GM23338 (cell line): ENCODE results near the gene TMSB4X. TPM values are rescaled to one million over a fixed set of nuclear protein-coding genes. Genes with fewer than 3 reads are reported as not detected.

Experiments
- ATAC-seq: fragments of 200-7000 bp; cut with Tn5 transposase; 3 replicates; pipeline ENCODE4 v1.9.1; 2020
- DNase-seq: peaks from one replicate; pipeline ENCODE4 v3.0.0-alpha.2; 2015; ENCODE audit warnings: low spot score
- H2AFZ ChIP-seq: fragments of 200-600 bp; sonication (generic); 2 replicates; pipeline ENCODE4 v1.8.0; 2016; ENCODE audit warnings: antibody characterized with exemption, mild to moderate bottlenecking, moderate library complexity
- H3F3A ChIP-seq: fragments of 200-600 bp; sonication (generic); replicated peaks from 2 replicates; pipeline ENCODE4 v1.8.0; 2017; ENCODE audit warnings: antibody characterized with exemption, mixed run types, low read depth
- H3K27ac ChIP-seq: fragments of 200-600 bp; sonication (generic); 2 replicates; pipeline ENCODE4 v1.6.1; 2016; ENCODE audit warnings: low read depth
- H3K27me3 ChIP-seq: fragments of 200-600 bp; sonication (generic); 2 replicates; pipeline ENCODE4 v1.8.0; 2016; ENCODE audit warnings: mild to moderate bottlenecking, mixed run types, moderate library complexity; ENCODE audit not compliant: insufficient read depth
- H3K36me3 ChIP-seq: fragments of 200-600 bp; sonication (generic); 2 replicates; pipeline ENCODE4 v1.8.0; 2016; ENCODE audit warnings: mild to moderate bottlenecking; ENCODE audit not compliant: insufficient read depth
- H3K4me1 ChIP-seq: fragments of 200-600 bp; sonication (generic); 2 replicates; pipeline ENCODE4 v1.8.0; 2016; ENCODE audit warnings: mild to moderate bottlenecking, moderate library complexity; ENCODE audit not compliant: insufficient read depth
- H3K4me2 ChIP-seq: fragments of 200-600 bp; sonication (generic); 2 replicates; pipeline ENCODE4 v1.7.1; 2017; ENCODE audit warnings: mixed run types
- H3K4me3 ChIP-seq: fragments of 200-600 bp; sonication (generic); 2 replicates; pipeline ENCODE4 v1.6.1; 2016; ENCODE audit warnings: mixed run types
- H3K79me2 ChIP-seq: fragments of 200-600 bp; sonication (generic); replicated peaks from 2 replicates; pipeline ENCODE4 v1.8.0; 2017; ENCODE audit warnings: mild to moderate bottlenecking; ENCODE audit not compliant: insufficient read depth
- H3K9me2 ChIP-seq: fragments of 200-600 bp; sonication (generic); 2 replicates; pipeline ENCODE4 v1.8.0; 2017; ENCODE audit not compliant: insufficient read depth
- H4K20me1 ChIP-seq: fragments of 200-600 bp; sonication (generic); replicated peaks from 2 replicates; pipeline ENCODE4 v1.8.0; 2017; ENCODE audit warnings: mild to moderate bottlenecking; ENCODE audit not compliant: insufficient read depth
- H3K27ac Mint-ChIP-seq: 2 replicates; pipeline ENCODE4 v1.8.0; 2020; ENCODE audit warnings: inconsistent platforms, mild to moderate bottlenecking, moderate library complexity, mixed read lengths
- H3K27me3 Mint-ChIP-seq: 3 replicates; pipeline ENCODE4 v1.8.0; 2022; ENCODE audit warnings: low read depth, mild to moderate bottlenecking, moderate library complexity, mixed read lengths, inconsistent platforms; ENCODE audit not compliant: insufficient read depth, poor library complexity
- H3K36me3 Mint-ChIP-seq: 3 replicates; pipeline ENCODE4 v1.8.0; 2021; ENCODE audit warnings: low read depth, mild to moderate bottlenecking, inconsistent platforms, moderate library complexity, mixed read lengths
- H3K4me1 Mint-ChIP-seq: 3 replicates; pipeline ENCODE4 v1.8.0; 2020; ENCODE audit warnings: mild to moderate bottlenecking, inconsistent platforms, mixed read lengths
- H3K4me3 Mint-ChIP-seq: 3 replicates; pipeline ENCODE4 v1.8.0; 2021; ENCODE audit warnings: moderate library complexity, mild to moderate bottlenecking, inconsistent platforms, mixed read lengths
- H3K9me3 Mint-ChIP-seq: 3 replicates; pipeline ENCODE4 v1.8.0; 2020; ENCODE audit warnings: moderate library complexity, mild to moderate bottlenecking, inconsistent platforms, mixed read lengths
- CREB1 ChIP-seq: fragments of 250-450 bp; sonication (Bioruptor Pico); IDR thresholded peaks from 2 replicates; pipeline ENCODE4 v1.5.0; 2020; ENCODE audit warnings: low read depth, mild to moderate bottlenecking, moderate library complexity
- EZH2 ChIP-seq: fragments of 200-600 bp; sonication (generic); IDR thresholded peaks from one replicate; pipeline ENCODE4 v1.8.0; 2017; ENCODE audit warnings: antibody characterized with exemption, mild to moderate bottlenecking, low read depth; ENCODE audit not compliant: unreplicated experiment
- JUNB ChIP-seq: IDR thresholded peaks from one replicate; pipeline ENCODE4 v1.6.1; 2016; ENCODE audit warnings: antibody characterized with exemption; ENCODE audit not compliant: unreplicated experiment
- POLR2AphosphoS5 ChIP-seq: IDR thresholded peaks from 2 replicates; pipeline ENCODE4 v1.6.1; 2016; ENCODE audit warnings: antibody characterized with exemption, low read depth
- polyA plus RNA-seq: library from polyadenylated mRNA; unstranded; fragments of >200 nt; fragmentation: Nextera tagmentation; extraction: Ambion mirVana; gene quantifications from 2 replicates; pipeline ENCODE4 v1.2.1, GENCODE V29; 2016
- total RNA-seq: library from RNA; depleted of rRNA; stranded (reverse); fragments of >200 nt; shearing (Covaris generic); gene quantifications from 2 replicates; pipeline ENCODE4 v1.2.3, GENCODE V29; 2014
- TF ChIP-seq, protein P1 (sequence below): fragments of 250-450 bp; sonication (Bioruptor Pico); IDR thresholded peaks from 2 replicates; pipeline ENCODE4 v1.5.0; 2020; ENCODE audit warnings: mild to moderate bottlenecking, moderate library complexity
- TF ChIP-seq, protein P2 (sequence below): IDR thresholded peaks from 2 replicates; pipeline ENCODE4 v1.6.1; 2016; ENCODE audit warnings: antibody characterized with exemption
- TF ChIP-seq, protein P3 (sequence below): IDR thresholded peaks from one replicate; pipeline ENCODE4 v1.6.1; 2018; ENCODE audit warnings: antibody characterized with exemption; ENCODE audit not compliant: unreplicated experiment

TMSB4X gene
- total and polyA plus RNA-seq, 2 experiments from 2014 or later, result 999 to 6,191 TPM

DNA sequence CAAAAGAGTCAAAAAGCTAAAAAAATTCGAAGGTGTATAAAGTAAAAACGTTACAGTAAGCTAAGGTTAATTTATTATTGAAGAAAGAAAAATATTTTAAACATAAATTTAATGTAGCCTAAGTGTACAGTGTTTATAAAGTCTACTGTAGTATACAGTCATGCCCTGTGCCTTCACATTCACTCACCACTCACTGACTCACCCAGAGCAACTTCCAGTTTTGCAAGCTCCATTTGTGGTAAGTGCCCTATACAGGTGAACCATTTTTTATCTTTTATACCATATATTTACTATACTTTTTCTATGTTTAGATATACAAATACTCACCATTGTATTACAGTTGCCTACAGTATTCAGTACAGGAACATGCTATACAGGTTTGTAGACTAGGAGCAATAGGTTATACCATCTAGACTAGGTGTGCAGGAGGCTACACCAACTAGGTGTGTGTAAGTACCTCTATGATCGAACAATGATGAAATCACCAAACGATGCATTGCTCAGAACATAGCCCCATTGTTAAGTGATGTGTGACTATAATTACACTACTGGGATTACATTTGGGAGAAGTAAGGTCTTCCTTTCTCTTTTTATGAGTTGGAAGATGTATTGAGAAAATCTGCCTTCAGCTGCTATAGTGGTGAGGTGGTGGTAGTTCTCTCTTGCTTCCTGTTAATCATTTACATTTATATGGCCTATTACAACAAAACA lies 27.2 kb downstream of the TMSB4X start (continued):
- TF ChIP-seq, protein P1, sequence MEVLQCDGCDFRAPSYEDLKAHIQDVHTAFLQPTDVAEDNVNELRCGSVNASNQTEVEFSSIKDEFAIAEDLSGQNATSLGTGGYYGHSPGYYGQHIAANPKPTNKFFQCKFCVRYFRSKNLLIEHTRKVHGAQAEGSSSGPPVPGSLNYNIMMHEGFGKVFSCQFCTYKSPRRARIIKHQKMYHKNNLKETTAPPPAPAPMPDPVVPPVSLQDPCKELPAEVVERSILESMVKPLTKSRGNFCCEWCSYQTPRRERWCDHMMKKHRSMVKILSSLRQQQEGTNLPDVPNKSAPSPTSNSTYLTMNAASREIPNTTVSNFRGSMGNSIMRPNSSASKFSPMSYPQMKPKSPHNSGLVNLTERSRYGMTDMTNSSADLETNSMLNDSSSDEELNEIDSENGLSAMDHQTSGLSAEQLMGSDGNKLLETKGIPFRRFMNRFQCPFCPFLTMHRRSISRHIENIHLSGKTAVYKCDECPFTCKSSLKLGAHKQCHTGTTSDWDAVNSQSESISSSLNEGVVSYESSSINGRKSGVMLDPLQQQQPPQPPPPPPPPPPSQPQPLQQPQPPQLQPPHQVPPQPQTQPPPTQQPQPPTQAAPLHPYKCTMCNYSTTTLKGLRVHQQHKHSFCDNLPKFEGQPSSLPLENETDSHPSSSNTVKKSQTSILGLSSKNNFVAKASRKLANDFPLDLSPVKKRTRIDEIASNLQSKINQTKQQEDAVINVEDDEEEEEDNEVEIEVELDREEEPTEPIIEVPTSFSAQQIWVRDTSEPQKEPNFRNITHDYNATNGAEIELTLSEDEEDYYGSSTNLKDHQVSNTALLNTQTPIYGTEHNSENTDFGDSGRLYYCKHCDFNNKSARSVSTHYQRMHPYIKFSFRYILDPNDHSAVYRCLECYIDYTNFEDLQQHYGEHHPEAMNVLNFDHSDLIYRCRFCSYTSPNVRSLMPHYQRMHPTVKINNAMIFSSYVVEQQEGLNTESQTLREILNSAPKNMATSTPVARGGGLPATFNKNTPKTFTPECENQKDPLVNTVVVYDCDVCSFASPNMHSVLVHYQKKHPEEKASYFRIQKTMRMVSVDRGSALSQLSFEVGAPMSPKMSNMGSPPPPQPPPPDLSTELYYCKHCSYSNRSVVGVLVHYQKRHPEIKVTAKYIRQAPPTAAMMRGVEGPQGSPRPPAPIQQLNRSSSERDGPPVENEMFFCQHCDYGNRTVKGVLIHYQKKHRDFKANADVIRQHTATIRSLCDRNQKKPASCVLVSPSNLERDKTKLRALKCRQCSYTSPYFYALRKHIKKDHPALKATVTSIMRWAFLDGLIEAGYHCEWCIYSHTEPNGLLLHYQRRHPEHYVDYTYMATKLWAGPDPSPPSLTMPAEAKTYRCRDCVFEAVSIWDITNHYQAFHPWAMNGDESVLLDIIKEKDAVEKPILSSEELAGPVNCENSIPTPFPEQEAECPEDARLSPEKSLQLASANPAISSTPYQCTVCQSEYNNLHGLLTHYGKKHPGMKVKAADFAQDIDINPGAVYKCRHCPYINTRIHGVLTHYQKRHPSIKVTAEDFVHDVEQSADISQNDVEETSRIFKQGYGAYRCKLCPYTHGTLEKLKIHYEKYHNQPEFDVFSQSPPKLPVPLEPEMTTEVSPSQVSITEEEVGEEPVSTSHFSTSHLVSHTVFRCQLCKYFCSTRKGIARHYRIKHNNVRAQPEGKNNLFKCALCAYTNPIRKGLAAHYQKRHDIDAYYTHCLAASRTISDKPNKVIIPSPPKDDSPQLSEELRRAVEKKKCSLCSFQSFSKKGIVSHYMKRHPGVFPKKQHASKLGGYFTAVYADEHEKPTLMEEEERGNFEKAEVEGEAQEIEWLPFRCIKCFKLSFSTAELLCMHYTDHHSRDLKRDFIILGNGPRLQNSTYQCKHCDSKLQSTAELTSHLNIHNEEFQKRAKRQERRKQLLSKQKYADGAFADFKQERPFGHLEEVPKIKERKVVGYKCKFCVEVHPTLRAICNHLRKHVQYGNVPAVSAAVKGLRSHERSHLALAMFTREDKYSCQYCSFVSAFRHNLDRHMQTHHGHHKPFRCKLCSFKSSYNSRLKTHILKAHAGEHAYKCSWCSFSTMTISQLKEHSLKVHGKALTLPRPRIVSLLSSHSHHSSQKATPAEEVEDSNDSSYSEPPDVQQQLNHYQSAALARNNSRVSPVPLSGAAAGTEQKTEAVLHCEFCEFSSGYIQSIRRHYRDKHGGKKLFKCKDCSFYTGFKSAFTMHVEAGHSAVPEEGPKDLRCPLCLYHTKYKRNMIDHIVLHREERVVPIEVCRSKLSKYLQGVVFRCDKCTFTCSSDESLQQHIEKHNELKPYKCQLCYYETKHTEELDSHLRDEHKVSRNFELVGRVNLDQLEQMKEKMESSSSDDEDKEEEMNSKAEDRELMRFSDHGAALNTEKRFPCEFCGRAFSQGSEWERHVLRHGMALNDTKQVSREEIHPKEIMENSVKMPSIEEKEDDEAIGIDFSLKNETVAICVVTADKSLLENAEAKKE, result no peak
- TF ChIP-seq CREB1 (CRISPR knock-in tag) (no peak), JUNB (no peak)

DNA sequence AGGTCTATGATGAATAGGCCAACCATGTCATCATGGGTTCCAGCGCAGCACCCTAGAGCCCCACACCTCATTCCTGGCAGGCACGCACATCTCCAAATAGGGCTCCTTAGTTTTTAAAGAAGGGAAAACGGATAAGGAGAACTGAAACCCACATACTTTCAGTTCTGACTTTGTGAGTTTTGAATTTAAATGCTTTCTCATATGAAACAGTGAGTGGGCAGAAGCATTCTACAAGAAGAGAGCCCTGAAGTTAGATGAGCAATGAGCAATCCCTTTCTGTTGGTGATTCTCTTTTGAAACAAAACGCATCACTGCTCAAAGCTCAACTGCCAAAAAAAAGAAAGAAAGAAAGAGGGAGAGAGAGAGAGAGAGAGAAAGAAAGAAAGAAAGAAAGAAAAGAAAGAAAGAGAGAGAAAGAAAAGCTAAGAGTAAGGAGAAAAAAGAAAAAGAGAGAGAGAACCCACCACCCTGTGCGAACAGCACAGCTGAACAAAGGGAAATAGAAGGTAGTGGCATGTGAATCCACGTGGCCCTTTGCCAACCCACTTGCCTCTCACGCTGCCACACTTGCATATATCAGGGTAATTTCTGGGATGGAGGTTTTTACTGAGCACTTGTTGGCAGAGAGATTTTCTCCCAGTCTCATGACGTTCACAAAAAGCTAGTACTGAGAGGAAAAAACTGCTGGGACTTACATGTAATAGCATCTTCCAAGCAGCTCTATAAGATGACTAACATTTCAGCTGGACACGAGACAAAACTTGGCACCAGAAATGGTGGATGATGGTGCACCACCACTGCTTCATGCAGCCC lies 31.0 kb downstream of the TMSB4X start:
- Histone ChIP-seq H3K27me3 (no peaks in the 10 kb centered on the region), H3K79me2 (no peaks in the 10 kb centered on the region), H3K4me2 (no peak overlapping the region), H3K9me2 (no peaks in the 10 kb centered on the region), H3F3A (no peaks in the 10 kb centered on the region), H3K4me3 (no peak overlapping the region), H4K20me1 (no peaks in the 10 kb centered on the region), H3K4me1 (peaks cover 4% of the 10 kb centered on the region; the same call in 1 of the 2 replicates), H2AFZ (no peak overlapping the region), H3K36me3 (no peaks in the 10 kb centered on the region; the same call in 1 of the 2 replicates), H3K27ac (no peak overlapping the region)
- Mint-ChIP-seq H3K9me3 (no peaks in the 10 kb centered on the region), H3K4me1 (peaks cover 10% of the 10 kb centered on the region), H3K27me3 (no peaks in the 10 kb centered on the region), H3K36me3 (no peaks in the 10 kb centered on the region), H3K27ac (no peak overlapping the region), H3K4me3 (no peak overlapping the region)
- DNase-seq (no peak), ATAC-seq (no peak)
- TF ChIP-seq JUNB, result no peak
- TF ChIP-seq POLR2AphosphoS5, result no peak
- no peak for TF ChIP-seq EZH2
- TF ChIP-seq CREB1 (CRISPR knock-in tag), result no peak
- TF ChIP-seq, protein P2, sequence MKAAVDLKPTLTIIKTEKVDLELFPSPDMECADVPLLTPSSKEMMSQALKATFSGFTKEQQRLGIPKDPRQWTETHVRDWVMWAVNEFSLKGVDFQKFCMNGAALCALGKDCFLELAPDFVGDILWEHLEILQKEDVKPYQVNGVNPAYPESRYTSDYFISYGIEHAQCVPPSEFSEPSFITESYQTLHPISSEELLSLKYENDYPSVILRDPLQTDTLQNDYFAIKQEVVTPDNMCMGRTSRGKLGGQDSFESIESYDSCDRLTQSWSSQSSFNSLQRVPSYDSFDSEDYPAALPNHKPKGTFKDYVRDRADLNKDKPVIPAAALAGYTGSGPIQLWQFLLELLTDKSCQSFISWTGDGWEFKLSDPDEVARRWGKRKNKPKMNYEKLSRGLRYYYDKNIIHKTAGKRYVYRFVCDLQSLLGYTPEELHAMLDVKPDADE, result no peak
- TF ChIP-seq, protein P3, sequence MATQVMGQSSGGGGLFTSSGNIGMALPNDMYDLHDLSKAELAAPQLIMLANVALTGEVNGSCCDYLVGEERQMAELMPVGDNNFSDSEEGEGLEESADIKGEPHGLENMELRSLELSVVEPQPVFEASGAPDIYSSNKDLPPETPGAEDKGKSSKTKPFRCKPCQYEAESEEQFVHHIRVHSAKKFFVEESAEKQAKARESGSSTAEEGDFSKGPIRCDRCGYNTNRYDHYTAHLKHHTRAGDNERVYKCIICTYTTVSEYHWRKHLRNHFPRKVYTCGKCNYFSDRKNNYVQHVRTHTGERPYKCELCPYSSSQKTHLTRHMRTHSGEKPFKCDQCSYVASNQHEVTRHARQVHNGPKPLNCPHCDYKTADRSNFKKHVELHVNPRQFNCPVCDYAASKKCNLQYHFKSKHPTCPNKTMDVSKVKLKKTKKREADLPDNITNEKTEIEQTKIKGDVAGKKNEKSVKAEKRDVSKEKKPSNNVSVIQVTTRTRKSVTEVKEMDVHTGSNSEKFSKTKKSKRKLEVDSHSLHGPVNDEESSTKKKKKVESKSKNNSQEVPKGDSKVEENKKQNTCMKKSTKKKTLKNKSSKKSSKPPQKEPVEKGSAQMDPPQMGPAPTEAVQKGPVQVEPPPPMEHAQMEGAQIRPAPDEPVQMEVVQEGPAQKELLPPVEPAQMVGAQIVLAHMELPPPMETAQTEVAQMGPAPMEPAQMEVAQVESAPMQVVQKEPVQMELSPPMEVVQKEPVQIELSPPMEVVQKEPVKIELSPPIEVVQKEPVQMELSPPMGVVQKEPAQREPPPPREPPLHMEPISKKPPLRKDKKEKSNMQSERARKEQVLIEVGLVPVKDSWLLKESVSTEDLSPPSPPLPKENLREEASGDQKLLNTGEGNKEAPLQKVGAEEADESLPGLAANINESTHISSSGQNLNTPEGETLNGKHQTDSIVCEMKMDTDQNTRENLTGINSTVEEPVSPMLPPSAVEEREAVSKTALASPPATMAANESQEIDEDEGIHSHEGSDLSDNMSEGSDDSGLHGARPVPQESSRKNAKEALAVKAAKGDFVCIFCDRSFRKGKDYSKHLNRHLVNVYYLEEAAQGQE, result no peak
